ENCODE results near the gene WWC1.

WWC1 gene

GRCh38 chr5:168455201-168455600 lies 163.8 kb downstream of the WWC1 start:
- Histone ChIP-seq H3K9me3 (replicated peaks; ENCODE audit: insufficient read depth, low read length) (no peaks in the 10 kb centered on the region), H3K9me2 (replicated peaks; ENCODE audit: insufficient read depth, low read length) (no peaks in the 10 kb centered on the region), H3K4me1 (ENCODE audit: low read length) (no peaks in the 10 kb centered on the region), H3K27ac (ENCODE audit: low read length) (no peak overlapping the region), H3K36me3 (replicated peaks; ENCODE audit: insufficient read depth, low read length) (no peaks in the 10 kb centered on the region), H3F3A (ENCODE audit: insufficient read depth, low read length) (no peaks in the 10 kb centered on the region), H3K79me2 (ENCODE audit: low read length) (no peaks in the 10 kb centered on the region), H3K4me3 (ENCODE audit: low read length) (no peak overlapping the region), H4K20me1 (ENCODE audit: insufficient read depth, low read length) (no peaks in the 10 kb centered on the region), H3K27me3 (replicated peaks; ENCODE audit: insufficient read depth, low read length) (no peaks in the 10 kb centered on the region), H3K4me2 (ENCODE audit: low read depth, low read length) (no peak overlapping the region), H2AFZ (ENCODE audit: low read length) (no peak overlapping the region), H3K9ac (ENCODE audit: low read length) (no peak overlapping the region)
- TF ChIP-seq CTCF (IDR thresholded peaks at IDR 0.05; ENCODE audit: low read length) (no peak), EZH2 (optimal IDR thresholded peaks at IDR 0.05; ENCODE audit: low read depth, low read length) (no peak), EZH2phosphoT487 (IDR thresholded peaks at IDR 0.05; ENCODE audit: low read length) (no peak)
- DNase-seq, result no peak

- no peak overlapping the region for H3K9ac ChIP-seq (ENCODE audit: low read length)
- H3F3A ChIP-seq (ENCODE audit: insufficient read depth, low read length), result no peaks in the 10 kb centered on the region
- H3K4me1 ChIP-seq (ENCODE audit: low read length), result no peaks in the 10 kb centered on the region
- H3K4me2 ChIP-seq (ENCODE audit: low read depth, low read length), result no peak overlapping the region
- no peaks in the 10 kb centered on the region for H3K9me3 ChIP-seq (replicated peaks; ENCODE audit: insufficient read depth, low read length)
- H2AFZ ChIP-seq (ENCODE audit: low read length), result no peak overlapping the region
- H3K36me3 ChIP-seq (replicated peaks; ENCODE audit: insufficient read depth, low read length), result no peaks in the 10 kb centered on the region
- TF ChIP-seq CTCF (IDR thresholded peaks at IDR 0.05; ENCODE audit: low read length) (no peak), EZH2 (optimal IDR thresholded peaks at IDR 0.05; ENCODE audit: low read depth, low read length) (no peak), EZH2phosphoT487 (IDR thresholded peaks at IDR 0.05; ENCODE audit: low read length) (no peak)
- H3K27me3 ChIP-seq (replicated peaks; ENCODE audit: insufficient read depth, low read length), result no peaks in the 10 kb centered on the region
- no peaks in the 10 kb centered on the region for H3K9me2 ChIP-seq (replicated peaks; ENCODE audit: insufficient read depth, low read length)
- no peak overlapping the region for H3K27ac ChIP-seq (ENCODE audit: low read length)
- no peaks in the 10 kb centered on the region for H4K20me1 ChIP-seq (ENCODE audit: insufficient read depth, low read length)
- no peaks in the 10 kb centered on the region for H3K79me2 ChIP-seq (ENCODE audit: low read length)
- H3K4me3 ChIP-seq (ENCODE audit: low read length), result no peak overlapping the region
- no peak for DNase-seq
These were observed 166.1 kb downstream of the WWC1 start for GRCh38 chr5:168457542-168457941.

GRCh38 chr5:168460606-168461005 lies 169.2 kb downstream of the WWC1 start:
- H3K9ac ChIP-seq (ENCODE audit: low read length), result no peak overlapping the region
- TF ChIP-seq EZH2 (optimal IDR thresholded peaks at IDR 0.05; ENCODE audit: low read depth, low read length) (no peak), EZH2phosphoT487 (IDR thresholded peaks at IDR 0.05; ENCODE audit: low read length) (no peak), CTCF (IDR thresholded peaks at IDR 0.05; ENCODE audit: low read length) (no peak)
- no peak overlapping the region for H3K4me2 ChIP-seq (ENCODE audit: low read depth, low read length)
- H3K9me2 ChIP-seq (replicated peaks; ENCODE audit: insufficient read depth, low read length), result no peaks in the 10 kb centered on the region
- no peaks in the 10 kb centered on the region for H3K79me2 ChIP-seq (ENCODE audit: low read length)
- H3K9me3 ChIP-seq (replicated peaks; ENCODE audit: insufficient read depth, low read length), result no peaks in the 10 kb centered on the region
- H3K27me3 ChIP-seq (replicated peaks; ENCODE audit: insufficient read depth, low read length), result no peaks in the 10 kb centered on the region
- no peaks in the 10 kb centered on the region for H3K4me1 ChIP-seq (ENCODE audit: low read length)
- DNase-seq, result no peak
- H3F3A ChIP-seq (ENCODE audit: insufficient read depth, low read length), result no peaks in the 10 kb centered on the region
- H3K36me3 ChIP-seq (replicated peaks; ENCODE audit: insufficient read depth, low read length), result no peaks in the 10 kb centered on the region
- H4K20me1 ChIP-seq (ENCODE audit: insufficient read depth, low read length), result no peaks in the 10 kb centered on the region
- no peak overlapping the region for H3K27ac ChIP-seq (ENCODE audit: low read length)
- no peak overlapping the region for H2AFZ ChIP-seq (ENCODE audit: low read length)
- no peak overlapping the region for H3K4me3 ChIP-seq (ENCODE audit: low read length)
